Small intestine (tissue), 7 donors: ENCODE results near the gene BAZ1B. TPM values are rescaled to one million over a fixed set of nuclear protein-coding genes. Genes with fewer than 3 reads are reported as not detected.
"Not testable (repeated sequence)": the region's sequence is repeated elsewhere in the genome, so short reads cannot be mapped to it uniquely, and the experiment has no call there.

ENCODE experiments used
- DNase-seq, 2 donors: peaks; one replicate each; pipeline versions ENCODE4 v3.0.0 to v3.0.0-alpha.2; 2013
- FAIRE-seq: peaks from 2 replicates; lab custom pipeline; 2012; peaks lifted over from hg19 to GRCh38; lab: Jason Lieb, UNC
- H3K27ac ChIP-seq, 3 donors: one replicate each; pipeline ENCODE4 v1.5.1; 2013; ENCODE audit warnings: low read length in 2 of 3, mild to moderate bottlenecking in 2 of 3, control low read depth in 1 of 3, inconsistent platforms in 1 of 3, low read depth in 1 of 3, moderate library complexity in 1 of 3
- H3K27me3 ChIP-seq, 3 donors: one replicate each; pipeline ENCODE4 v1.6.1; 2013; ENCODE audit warnings: low read length in 3 of 3, inconsistent platforms in 1 of 3; ENCODE audit not compliant: control insufficient read depth in 3 of 3, insufficient read depth in 3 of 3
- H3K36me3 ChIP-seq, 3 donors: one replicate each; pipeline ENCODE4 v1.6.1; 2013; ENCODE audit warnings: low read length in 3 of 3, inconsistent platforms in 1 of 3, low read depth in 1 of 3, mild to moderate bottlenecking in 1 of 3, moderate library complexity in 1 of 3; ENCODE audit not compliant: control insufficient read depth in 3 of 3, insufficient read depth in 2 of 3
- H3K4me1 ChIP-seq, 3 donors: one replicate each; pipeline ENCODE4 v1.6.1; 2013; ENCODE audit warnings: low read length in 2 of 3, inconsistent platforms in 1 of 3, low read depth in 1 of 3, mild to moderate bottlenecking in 1 of 3, moderate library complexity in 1 of 3; ENCODE audit not compliant: control insufficient read depth in 3 of 3, insufficient read depth in 2 of 3
- H3K4me3 ChIP-seq, 3 donors: one replicate each; pipeline ENCODE4 v1.5.1; 2013; ENCODE audit warnings: low read length in 3 of 3, control low read depth in 1 of 3, inconsistent platforms in 1 of 3, low read depth in 1 of 3, mild to moderate bottlenecking in 1 of 3, moderate library complexity in 1 of 3
- H3K9me3 ChIP-seq, 2 donors: one replicate each; pipeline ENCODE4 v1.6.1; 2013; ENCODE audit warnings: low read depth in 1 of 2, low read length in 1 of 2; ENCODE audit not compliant: control insufficient read depth in 2 of 2, insufficient read depth in 1 of 2
- WGBS, 3 donors: extraction: QIAGEN DNeasy Blood & Tissue Kit; methylation state at CpG; one replicate each; pipeline ENCODE4 v1.1.7; 2013; 5-methylcytosine and 5-hydroxymethylcytosine counted together
- polyA plus RNA-seq, 4 donors: library from polyadenylated mRNA; stranded (reverse) in 3 of 4; unstranded in 1 of 4; fragments of 200-250 nt in 3 of 4; fragments of 120-200 nt in 1 of 4; gene quantifications; one replicate each; pipeline versions ENCODE4 v1.2.1 to v1.2.3, GENCODE V29; 2013
- donor health status: healthy with polysubstance abuse.
- donor health status: control.
- donor health status: control.
- donor health status: Bipolar disorder and iron deficiency.
- donor health status: healthy.

Gene BAZ1B
- polyA plus RNA-seq, 4 donors = 15.7 to 34.4 (median 23.2) TPM

DNA sequence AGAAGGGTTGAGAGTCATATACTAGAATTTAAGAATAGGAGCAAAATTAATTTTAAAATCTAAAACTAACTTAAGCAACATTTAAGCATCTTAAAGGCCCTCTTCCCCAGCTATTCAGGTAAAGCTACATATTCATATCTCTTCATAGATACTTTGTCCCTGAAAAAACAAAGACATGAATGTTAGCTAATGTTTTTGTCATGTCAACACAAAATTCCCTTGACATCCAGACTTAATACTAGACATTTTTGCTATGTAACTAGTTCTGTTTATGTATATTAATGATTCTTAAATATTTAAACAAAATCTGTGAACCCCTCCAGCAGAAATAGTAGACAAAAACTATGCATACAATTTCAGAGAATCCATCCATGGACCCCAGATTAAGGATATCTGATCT lies 43.5 kb downstream of the BAZ1B start:
- Histone ChIP-seq H3K27ac (no peak overlapping the region), H3K4me1 (no peaks in the 10 kb centered on the region), H3K36me3 (peaks cover 15 to 39% (median 17%) of the 10 kb centered on the region in 3 donors), H3K27me3 (no peaks in the 10 kb centered on the region), H3K4me3 (no peak overlapping the region), H3K9me3 (no peaks in the 10 kb centered on the region)
- FAIRE-seq = no peak
- no peak for DNase-seq

DNA sequence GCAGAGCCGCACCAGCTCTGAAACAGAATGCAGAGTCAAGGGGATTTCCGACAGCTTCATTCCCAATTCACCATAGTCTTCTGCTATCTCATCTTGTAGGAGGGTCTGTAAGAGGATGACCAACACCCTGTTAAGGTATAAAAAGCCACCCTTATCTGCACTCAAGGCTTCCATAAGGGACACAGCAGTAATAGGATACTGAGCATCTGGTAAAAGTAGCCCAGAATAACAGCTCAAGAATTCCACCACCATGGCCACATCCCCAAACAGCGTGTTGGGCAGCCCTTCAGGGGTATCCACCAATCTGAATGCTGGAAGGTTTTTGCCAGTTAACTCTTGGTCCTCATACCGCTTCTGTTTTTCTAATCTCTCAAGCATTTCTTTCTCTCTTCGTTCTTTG lies 44.7 kb downstream of the BAZ1B start:
- Histone ChIP-seq H3K27ac (no peak overlapping the region), H3K36me3 (peaks cover 11 to 46% (median 17%) of the 10 kb centered on the region in 3 donors), H3K27me3 (no peaks in the 10 kb centered on the region), H3K9me3 (no peaks in the 10 kb centered on the region), H3K4me3 (no peak overlapping the region), H3K4me1 (no peaks in the 10 kb centered on the region)
- DNase-seq = no peak
- no peak for FAIRE-seq
- WGBS, 3 donors = 81 to 96% (median 95%) methylated on average over 5 of the region's 5 CpGs

DNA sequence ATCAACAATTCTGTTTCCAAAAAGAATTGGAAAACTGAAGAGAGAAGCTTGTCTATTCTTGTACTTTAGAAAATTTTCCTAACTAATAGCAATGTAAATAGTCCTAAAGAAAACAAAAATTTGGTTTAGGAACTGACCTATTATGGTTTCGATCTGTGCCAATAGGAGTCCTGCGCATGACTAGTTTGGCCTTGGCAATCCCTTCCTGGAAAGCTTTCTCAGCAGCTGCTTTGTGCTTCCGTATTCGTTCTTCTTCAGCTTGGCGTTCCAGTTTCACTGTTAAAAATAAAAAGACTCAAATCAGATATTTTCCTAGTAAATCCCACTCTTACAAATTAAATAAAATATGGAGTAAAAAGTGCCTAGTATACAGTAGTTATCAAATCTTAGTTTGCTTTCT lies 51.9 kb downstream of the BAZ1B start:
- Histone ChIP-seq H3K27ac (no peak overlapping the region), H3K4me1 (no peaks in the 10 kb centered on the region), H3K4me3 (no peak overlapping the region), H3K27me3 (no peaks in the 10 kb centered on the region), H3K36me3 (peaks cover 12 to 46% (median 15%) of the 10 kb centered on the region in 3 donors), H3K9me3 (no peaks in the 10 kb centered on the region)
- no peak for DNase-seq
- WGBS, 3 donors = 95 to 97% (median 95%) methylated on average over 5 of the region's 5 CpGs
- FAIRE-seq = no peak

GRCh38 chr7:73467046-73467445 lies 55.0 kb downstream of the BAZ1B start:
- not testable (repeated sequence) for H3K27me3 ChIP-seq, H3K9me3 ChIP-seq, H3K4me3 ChIP-seq, FAIRE-seq, H3K27ac ChIP-seq, DNase-seq, H3K4me1 ChIP-seq
- H3K36me3 ChIP-seq = peaks cover 13 to 40% (median 23%) of the 10 kb centered on the region in 3 donors
- WGBS, 3 donors = 89 to 90% (median 89%) methylated on average over 6 of the region's 6 CpGs

GRCh38 chr7:73466112-73466511 lies 56.0 kb downstream of the BAZ1B start:
- Histone ChIP-seq H3K27me3 (no peaks in the 10 kb centered on the region), H3K27ac (no peak overlapping the region), H3K4me3 (no peak overlapping the region), H3K36me3 (peaks cover 17 to 41% (median 27%) of the 10 kb centered on the region in 3 donors), H3K4me1 (no peaks in the 10 kb centered on the region), H3K9me3 (no peaks in the 10 kb centered on the region)
- DNase-seq (no peak), FAIRE-seq (no peak)
- 54 to 96% (median 95%) methylated on average over 1 of the region's 1 CpG for WGBS, 3 donors

DNA sequence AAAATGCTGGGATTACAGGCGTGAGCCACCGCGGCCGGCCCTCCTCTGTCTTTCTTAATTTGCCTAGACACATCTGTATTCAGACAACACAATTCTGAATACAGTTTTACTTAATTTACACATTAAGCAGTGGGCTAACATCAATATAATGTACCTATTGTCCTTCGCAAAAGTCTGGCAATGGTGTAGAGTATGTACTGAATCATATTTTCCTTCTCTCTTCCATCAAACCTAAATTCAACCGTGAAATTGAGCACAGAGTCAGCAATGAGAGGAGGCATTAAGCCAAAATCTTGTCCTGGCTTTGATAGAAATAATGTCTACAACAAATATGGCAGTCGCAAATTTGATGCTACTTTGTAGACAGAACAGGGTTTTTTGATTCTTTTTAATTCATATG lies 58.1 kb downstream of the BAZ1B start:
- no peak overlapping the region for H3K27ac ChIP-seq
- 97% methylated on average over 7 of the region's 7 CpGs for WGBS, 3 donors
- no peaks in the 10 kb centered on the region for H3K27me3 ChIP-seq
- no peaks in the 10 kb centered on the region for H3K9me3 ChIP-seq
- H3K4me1 ChIP-seq = no peaks in the 10 kb centered on the region
- H3K36me3 ChIP-seq = peaks cover 10 to 51% (median 20%) of the 10 kb centered on the region in 3 donors
- no peak overlapping the region for H3K4me3 ChIP-seq
- FAIRE-seq (no peak), DNase-seq (no peak)

DNA sequence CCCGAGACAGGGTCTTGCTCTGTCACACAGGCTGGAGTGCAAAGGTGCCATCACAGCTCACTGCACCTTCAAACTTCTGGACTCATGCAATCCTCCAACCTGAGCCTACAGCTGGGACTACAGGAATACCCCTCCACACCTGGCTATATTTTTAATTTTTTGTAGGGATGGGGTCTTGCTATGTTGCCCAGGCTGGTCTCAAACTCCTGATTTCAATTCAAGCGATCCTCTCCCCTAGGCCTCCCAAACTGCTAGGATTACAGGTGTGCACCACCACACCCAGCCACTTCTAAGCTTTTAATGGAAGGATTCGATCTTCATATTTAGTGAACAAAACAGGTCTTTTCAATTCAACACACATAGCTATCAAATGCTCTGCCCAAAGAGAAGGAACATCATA lies 58.8 kb downstream of the BAZ1B start:
- H3K4me3 ChIP-seq = no peak overlapping the region
- H3K36me3 ChIP-seq = peaks cover 10 to 53% (median 20%) of the 10 kb centered on the region in 3 donors
- FAIRE-seq (no peak), DNase-seq (no peak)
- H3K4me1 ChIP-seq = no peaks in the 10 kb centered on the region
- WGBS, 3 donors = 98 to 100% (median 100%) methylated on average over 3 of the region's 3 CpGs
- no peak overlapping the region for H3K27ac ChIP-seq
- H3K9me3 ChIP-seq = no peaks in the 10 kb centered on the region
- H3K27me3 ChIP-seq = no peaks in the 10 kb centered on the region

GRCh38 chr7:73461782-73462285 lies 60.3 kb downstream of the BAZ1B start:
- 94 to 98% (median 97%) methylated on average over 3 of the region's 3 CpGs for WGBS, 3 donors
- Histone ChIP-seq H3K4me1 (no peaks in the 10 kb centered on the region), H3K4me3 (no peak overlapping the region), H3K27ac (no peak overlapping the region), H3K27me3 (no peaks in the 10 kb centered on the region), H3K36me3 (peaks cover 13 to 56% (median 27%) of the 10 kb centered on the region in 3 donors), H3K9me3 (no peaks in the 10 kb centered on the region)
- DNase-seq (no peak), FAIRE-seq (no peak)

- no peaks in the 10 kb centered on the region for H3K9me3 ChIP-seq
- no peak for DNase-seq
- WGBS, 3 donors = 80 to 83% (median 82%) methylated on average over 3 of the region's 3 CpGs
- no peak overlapping the region for H3K27ac ChIP-seq
- H3K36me3 ChIP-seq = peaks cover 17 to 58% (median 29%) of the 10 kb centered on the region in 3 donors
- no peaks in the 10 kb centered on the region for H3K27me3 ChIP-seq
- no peak overlapping the region for H3K4me3 ChIP-seq
- FAIRE-seq = no peak
- H3K4me1 ChIP-seq = no peaks in the 10 kb centered on the region
These were observed 67.7 kb downstream of the BAZ1B start for GRCh38 chr7:73454424-73454823.
